Activated CD8-positive, alpha-beta memory T cell treated with anti-CD3 and anti-CD28 coated beads, Interleukin-2, amount 50 U/mL, for 24 hours (primary cell): ENCODE data around the gene LY9.
"Not testable (repeated sequence)": the region's sequence is repeated elsewhere in the genome, so short reads cannot be mapped to it uniquely, and the experiment has no call there.

Source experiments
- DNase-seq: peaks from one replicate; pipeline ENCODE4 v3.0.0-alpha.2; 2020; ENCODE audit errors: extremely low read depth

Gene LY9

GRCh38 chr1:160865337-160865736, 69.4 kb downstream of the LY9 start:
- no peak for DNase-seq

DNA sequence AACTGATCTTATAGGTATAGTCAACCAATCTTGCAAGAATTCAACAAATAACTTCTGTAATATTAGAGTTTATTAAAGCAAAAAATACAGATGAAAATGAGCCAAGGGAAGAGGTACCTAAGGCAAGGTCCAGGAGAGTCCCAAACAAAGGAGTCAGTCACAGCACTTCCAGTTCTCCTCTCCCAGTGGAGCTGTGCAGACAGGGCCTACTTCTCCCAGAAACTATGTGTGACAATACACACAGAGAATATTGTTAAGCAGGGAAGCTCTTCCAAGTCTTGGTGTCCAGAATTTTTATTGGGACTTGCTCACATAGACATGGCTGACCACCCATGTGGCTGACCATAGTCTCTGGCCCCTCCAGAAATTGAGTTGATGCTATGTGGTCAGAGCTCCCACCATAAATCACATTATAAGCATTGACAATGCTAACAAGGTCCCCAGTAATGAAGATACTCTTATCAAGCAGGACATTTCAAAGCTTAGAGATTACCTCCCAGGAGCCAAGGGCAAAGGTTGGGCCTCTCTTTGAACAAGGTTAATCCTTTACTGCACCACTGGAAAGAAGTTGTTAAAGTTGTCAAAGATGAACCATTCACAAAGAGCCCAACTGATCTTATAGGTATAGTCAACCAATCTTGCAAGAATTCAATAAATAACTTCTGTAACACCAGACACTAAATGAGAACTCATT, 70.2 kb downstream of the LY9 start:
- no peak for DNase-seq

DNA sequence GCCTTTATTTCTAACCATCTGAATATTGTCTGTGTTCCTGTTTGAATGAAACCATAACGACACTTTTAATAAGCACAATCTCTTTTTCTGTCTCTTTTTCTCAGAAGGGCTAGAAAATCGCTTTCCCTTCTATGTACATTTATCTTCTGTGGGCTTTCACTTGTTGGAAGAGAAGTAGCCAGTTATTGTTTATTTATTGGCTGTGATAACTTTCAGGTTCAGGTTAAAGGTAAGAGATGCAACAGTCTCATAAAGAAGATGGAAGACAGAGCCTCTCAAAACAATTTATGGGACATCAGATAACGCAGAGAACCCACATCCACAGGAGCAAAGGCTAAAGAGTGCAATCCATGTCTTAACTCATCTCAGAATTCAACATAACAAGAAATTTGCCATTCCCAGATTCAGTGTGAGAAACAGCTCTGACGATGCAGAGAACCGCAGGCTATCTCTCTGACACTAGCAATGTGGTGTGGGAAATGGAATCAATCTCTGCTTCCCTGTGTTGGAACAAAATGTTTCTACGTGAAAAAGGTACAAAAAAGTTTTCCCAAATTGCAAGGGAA, 70.8 kb downstream of the LY9 start:
- no peak for DNase-seq

DNA sequence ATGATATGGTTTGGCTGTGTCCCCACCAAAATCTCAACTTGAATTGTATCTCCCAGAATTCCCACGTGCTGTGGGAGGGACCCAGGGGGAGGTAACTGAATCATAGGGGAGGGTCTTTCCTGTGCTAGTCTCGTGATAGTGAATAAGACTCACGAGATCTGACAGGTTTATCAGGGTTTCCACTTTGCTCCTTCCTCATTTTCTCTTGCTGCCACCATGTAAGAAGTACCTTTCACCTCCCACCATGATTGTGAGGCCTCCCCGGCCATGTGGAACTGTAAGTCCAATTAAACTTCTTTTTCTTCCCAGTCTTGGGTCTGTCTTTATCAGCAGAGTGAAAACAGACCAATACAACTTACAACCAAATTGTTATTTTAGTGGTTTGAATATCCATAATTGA, 71.7 kb downstream of the LY9 start:
- not testable (repeated sequence) for DNase-seq

GRCh38 chr1:160868141-160868540, 72.2 kb downstream of the LY9 start:
- no peak for DNase-seq

DNA sequence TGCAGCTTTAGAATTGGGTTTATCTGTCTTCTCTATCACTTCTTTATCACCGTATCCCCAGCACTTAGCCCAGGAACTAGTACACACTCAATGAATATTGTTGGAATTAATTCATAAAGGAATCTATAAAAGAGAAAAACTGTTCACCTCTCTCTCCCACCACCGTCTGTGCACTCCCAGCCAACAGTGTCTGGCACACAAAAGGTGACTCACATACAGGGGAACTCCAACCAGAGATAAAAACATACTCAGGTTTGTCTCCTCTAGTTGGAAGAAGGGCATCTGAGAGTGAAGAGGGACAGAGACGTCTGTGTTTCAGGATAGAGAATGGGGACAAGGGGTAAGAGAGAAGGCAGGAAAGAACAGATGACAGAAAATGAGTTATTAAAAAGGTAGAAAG, 79.0 kb downstream of the LY9 start:
- DNase-seq: no peak

DNA sequence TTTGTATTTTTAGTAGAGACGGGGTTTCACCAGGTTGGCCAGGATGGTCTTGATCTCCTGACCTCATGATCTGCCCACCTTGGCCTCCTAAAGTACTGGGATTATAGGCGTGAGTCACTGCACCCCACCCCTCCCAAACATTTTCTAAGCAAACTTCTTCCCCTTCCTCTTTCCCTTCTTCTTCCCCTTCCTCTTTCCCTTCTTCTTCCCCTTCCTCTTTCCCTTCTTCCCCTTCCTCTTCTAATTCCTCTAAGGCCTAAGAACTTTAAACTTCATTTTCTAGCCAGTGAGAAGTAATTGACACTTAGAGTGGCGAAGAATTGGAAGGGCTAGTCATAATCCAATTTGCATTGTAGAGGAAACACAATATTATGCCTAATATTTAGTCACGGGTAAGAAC, 79.6 kb downstream of the LY9 start:
- DNase-seq: not testable (repeated sequence)

GRCh38 chr1:160876311-160876710, 80.3 kb downstream of the LY9 start:
- no peak for DNase-seq

DNA sequence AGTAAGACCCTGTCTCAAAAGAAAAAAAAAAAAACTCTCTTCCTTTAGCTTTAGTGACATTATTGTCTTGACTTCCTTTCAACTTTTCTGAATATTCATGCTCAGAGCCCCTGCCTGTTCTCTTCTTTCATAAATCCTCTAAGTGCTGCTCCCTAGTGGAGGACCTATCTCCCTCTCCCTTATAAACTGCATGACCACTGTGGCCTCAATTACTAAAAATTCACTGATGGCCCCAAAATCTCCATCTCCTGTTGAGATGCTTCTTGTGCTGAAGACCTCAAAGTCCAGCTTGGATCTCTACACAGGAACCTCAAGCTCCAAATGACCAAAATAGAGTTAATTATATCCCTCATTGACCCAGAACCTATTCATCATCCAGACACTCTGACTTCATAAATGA, 81.2 kb downstream of the LY9 start:
- DNase-seq: no peak
